Keratinocyte (primary cell): Measurements from ENCODE around the gene TPSAB1. TPM values are rescaled to one million over a fixed set of nuclear protein-coding genes. Genes with fewer than 3 reads are reported as not detected.

Experiments
- DNase-seq: peaks from one replicate; pipeline ENCODE4 v3.0.0-alpha.2; 2011; ENCODE audit warnings: low read depth, missing footprints, low spot score
- FAIRE-seq: peaks from 2 replicates; lab custom pipeline; 2011; peaks lifted over from hg19 to GRCh38; lab: Jason Lieb, UNC
- H2AFZ ChIP-seq: 2 replicates; pipeline ENCODE4 v1.6.0; 2012; ENCODE audit warnings: low read length, control low read depth, inconsistent platforms; ENCODE audit not compliant: control insufficient read depth
- H3K27ac ChIP-seq: 2 replicates; pipeline ENCODE4 v1.5.1; 2011; ENCODE audit warnings: low read length; ENCODE audit not compliant: control insufficient read depth, insufficient read depth
- H3K27me3 ChIP-seq: 3 replicates; pipeline ENCODE4 v1.6.0; 2011; ENCODE audit warnings: low read length; ENCODE audit not compliant: control insufficient read depth, insufficient read depth; ENCODE audit errors: extremely low read depth
- H3K36me3 ChIP-seq, 2 experiments: 2 replicates in 1 of 2; 3 replicates in 1 of 2; pipeline ENCODE4 v1.5.1; 2011; ENCODE audit warnings: low read length in 2 of 2, mild to moderate bottlenecking in 1 of 2; ENCODE audit not compliant: control insufficient read depth in 2 of 2, insufficient read depth in 2 of 2; ENCODE audit errors: extremely low read depth in 1 of 2
- H3K4me1 ChIP-seq: 3 replicates; pipeline ENCODE4 v1.5.1; 2011; ENCODE audit warnings: low read length; ENCODE audit not compliant: control insufficient read depth, insufficient read depth; ENCODE audit errors: extremely low read depth
- H3K4me2 ChIP-seq: 3 replicates; pipeline ENCODE4 v1.6.0; 2011; ENCODE audit warnings: low read depth, low read length; ENCODE audit not compliant: control insufficient read depth, insufficient read depth; ENCODE audit errors: extremely low read depth
- H3K4me3 ChIP-seq, 3 experiments: fragments of 200-600 bp in 1 of 3; sonication (generic) in 1 of 3; 2 replicates in 2 of 3; 3 replicates in 1 of 3; pipeline ENCODE4 v1.5.1; 2011 to 2016; ENCODE audit warnings: low read length in 3 of 3, mild to moderate bottlenecking in 3 of 3, control low read depth in 2 of 3, inconsistent platforms in 1 of 3, low read depth in 1 of 3, mixed read lengths in 1 of 3, mixed run types in 1 of 3, moderate library complexity in 1 of 3; ENCODE audit not compliant: control insufficient read depth in 2 of 3, insufficient read depth in 2 of 3; ENCODE audit errors: extremely low read depth in 1 of 3
- H3K79me2 ChIP-seq: 2 replicates; pipeline ENCODE4 v1.6.0; 2012; ENCODE audit warnings: low read length; ENCODE audit not compliant: control insufficient read depth, insufficient read depth
- H3K9ac ChIP-seq: 3 replicates; pipeline ENCODE4 v1.6.0; 2011; ENCODE audit warnings: low read length; ENCODE audit not compliant: control insufficient read depth, insufficient read depth; ENCODE audit errors: extremely low read depth
- H3K9me1 ChIP-seq: 3 replicates; pipeline ENCODE4 v1.6.0; 2011; ENCODE audit warnings: low read length; ENCODE audit not compliant: control insufficient read depth, insufficient read depth; ENCODE audit errors: extremely low read depth
- H3K9me3 ChIP-seq: 2 replicates; pipeline ENCODE4 v1.5.1; 2012; ENCODE audit warnings: low read depth, low read length; ENCODE audit not compliant: control insufficient read depth
- H4K20me1 ChIP-seq: 3 replicates; pipeline ENCODE4 v1.6.0; 2011; ENCODE audit warnings: low read length; ENCODE audit not compliant: control insufficient read depth, insufficient read depth; ENCODE audit errors: extremely low read depth
- EZH2 ChIP-seq: IDR thresholded peaks from one replicate; pipeline ENCODE4 v1.6.1; 2012; ENCODE audit warnings: inconsistent platforms, mild to moderate bottlenecking, low read length, moderate library complexity
- dilution Hi-C: fragments of 300-500 bp; cut with MboI; formaldehyde crosslinking; loops from one replicate; pipeline ENCODE4 v1.7.0; 2020; ENCODE audit warnings: low sequenced_read_pairs; ENCODE audit not compliant: extremely low pct_ligation_motif_present
- polyA plus RNA-seq, 5 experiments: library from polyadenylated mRNA; depleted of rRNA in 3 of 5; stranded (reverse) in 3 of 5; stranded (forward) in 1 of 5; unstranded in 1 of 5; fragments of >200 nt; gene quantifications; 1 replicate in 1 of 5; 2 replicates in 3 of 5; 3 replicates in 1 of 5; pipeline versions ENCODE4 v1.2.1 to v1.2.3, GENCODE V29; 2011 to 2012; ENCODE audit warnings: missing spikeins in 2 of 5, low read depth in 1 of 5, low replicate concordance in 1 of 5
- TF ChIP-seq, protein P1 (sequence below), 3 experiments: IDR thresholded peaks in 1 of 3; conservative IDR thresholded peaks in 1 of 3; optimal IDR thresholded peaks in 1 of 3; 2 replicates in 2 of 3; 3 replicates in 1 of 3; pipeline versions ENCODE3 to v1.5.1; 2011; ENCODE audit warnings: low read length in 3 of 3, mild to moderate bottlenecking in 3 of 3, moderate library complexity in 2 of 3, control low read depth in 1 of 3, inconsistent platforms in 1 of 3; ENCODE audit not compliant: insufficient read depth in 2 of 3; ENCODE audit errors: extremely low read depth in 1 of 3

Gene TPSAB1
- polyA plus RNA-seq, 1 donor (not counting 4 experiments of a cell fraction or from before 2014, with no cell fraction given) = not detected

DNA sequence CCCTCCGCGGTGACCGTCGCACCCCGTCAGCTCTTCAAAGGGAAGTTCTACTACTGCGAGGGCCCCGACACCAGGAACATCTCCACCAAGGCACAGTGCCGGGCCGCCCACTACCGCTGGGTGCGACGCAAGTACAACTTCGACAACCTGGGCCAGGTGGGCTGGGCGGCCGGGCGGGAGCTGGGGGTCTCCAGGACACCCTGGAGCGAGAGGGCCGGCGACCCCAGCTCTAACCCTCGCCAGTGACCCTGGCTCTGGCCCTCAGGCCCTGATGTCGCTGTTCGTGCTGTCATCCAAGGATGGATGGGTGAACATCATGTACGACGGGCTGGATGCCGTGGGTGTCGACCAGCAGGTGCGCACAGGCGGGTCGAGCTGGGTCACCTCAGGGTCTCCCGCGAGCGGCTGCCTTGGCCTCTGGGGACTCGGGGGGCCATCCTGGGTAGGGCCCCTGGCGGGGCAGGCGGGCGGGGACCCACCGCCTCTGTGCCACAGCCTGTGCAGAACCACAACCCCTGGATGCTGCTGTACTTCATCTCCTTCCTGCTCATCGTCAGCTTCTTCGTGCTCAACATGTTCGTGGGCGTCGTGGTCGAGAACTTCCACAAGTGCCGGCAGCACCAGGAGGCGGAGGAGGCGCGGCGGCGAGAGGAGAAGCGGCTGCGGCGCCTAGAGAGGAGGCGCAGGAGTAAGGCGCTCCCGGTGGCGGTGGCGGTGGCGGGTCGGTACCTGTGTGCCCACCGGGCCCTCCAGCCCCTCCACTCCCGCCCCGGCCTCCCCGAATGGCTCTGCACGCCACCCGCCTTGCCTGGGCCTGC is 28.8 kb upstream of the TPSAB1 start:
- Histone ChIP-seq H3K27me3 (no peaks in the 10 kb centered on the region), H3K4me1 (no peaks in the 10 kb centered on the region), H3K9ac (no peak overlapping the region), H3K27ac (no peak overlapping the region), H3K36me3 (no peaks in the 10 kb centered on the region), H3K9me3 (peaks cover 2% of the 10 kb centered on the region), H3K9me1 (no peaks in the 10 kb centered on the region), H3K4me3 (no peak overlapping the region), H2AFZ (no peak overlapping the region), H3K79me2 (no peaks in the 10 kb centered on the region), H3K4me2 (no peak overlapping the region), H4K20me1 (no peaks in the 10 kb centered on the region)
- FAIRE-seq = no peak
- no peak for TF ChIP-seq EZH2
- TF ChIP-seq, protein P1, sequence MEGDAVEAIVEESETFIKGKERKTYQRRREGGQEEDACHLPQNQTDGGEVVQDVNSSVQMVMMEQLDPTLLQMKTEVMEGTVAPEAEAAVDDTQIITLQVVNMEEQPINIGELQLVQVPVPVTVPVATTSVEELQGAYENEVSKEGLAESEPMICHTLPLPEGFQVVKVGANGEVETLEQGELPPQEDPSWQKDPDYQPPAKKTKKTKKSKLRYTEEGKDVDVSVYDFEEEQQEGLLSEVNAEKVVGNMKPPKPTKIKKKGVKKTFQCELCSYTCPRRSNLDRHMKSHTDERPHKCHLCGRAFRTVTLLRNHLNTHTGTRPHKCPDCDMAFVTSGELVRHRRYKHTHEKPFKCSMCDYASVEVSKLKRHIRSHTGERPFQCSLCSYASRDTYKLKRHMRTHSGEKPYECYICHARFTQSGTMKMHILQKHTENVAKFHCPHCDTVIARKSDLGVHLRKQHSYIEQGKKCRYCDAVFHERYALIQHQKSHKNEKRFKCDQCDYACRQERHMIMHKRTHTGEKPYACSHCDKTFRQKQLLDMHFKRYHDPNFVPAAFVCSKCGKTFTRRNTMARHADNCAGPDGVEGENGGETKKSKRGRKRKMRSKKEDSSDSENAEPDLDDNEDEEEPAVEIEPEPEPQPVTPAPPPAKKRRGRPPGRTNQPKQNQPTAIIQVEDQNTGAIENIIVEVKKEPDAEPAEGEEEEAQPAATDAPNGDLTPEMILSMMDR (optimal IDR thresholded peaks at IDR 0.05 in 1 of 3, IDR thresholded peaks at IDR 0.05 in 1 of 3, conservative IDR thresholded peaks at IDR 0.05 in 1 of 3; ENCODE audit: extremely low read depth in 1 of 3, insufficient read depth in 2 of 3, low read length in 3 of 3) = no peak
- dilution Hi-C loops = no loop called here
- DNase-seq = no peak

DNA sequence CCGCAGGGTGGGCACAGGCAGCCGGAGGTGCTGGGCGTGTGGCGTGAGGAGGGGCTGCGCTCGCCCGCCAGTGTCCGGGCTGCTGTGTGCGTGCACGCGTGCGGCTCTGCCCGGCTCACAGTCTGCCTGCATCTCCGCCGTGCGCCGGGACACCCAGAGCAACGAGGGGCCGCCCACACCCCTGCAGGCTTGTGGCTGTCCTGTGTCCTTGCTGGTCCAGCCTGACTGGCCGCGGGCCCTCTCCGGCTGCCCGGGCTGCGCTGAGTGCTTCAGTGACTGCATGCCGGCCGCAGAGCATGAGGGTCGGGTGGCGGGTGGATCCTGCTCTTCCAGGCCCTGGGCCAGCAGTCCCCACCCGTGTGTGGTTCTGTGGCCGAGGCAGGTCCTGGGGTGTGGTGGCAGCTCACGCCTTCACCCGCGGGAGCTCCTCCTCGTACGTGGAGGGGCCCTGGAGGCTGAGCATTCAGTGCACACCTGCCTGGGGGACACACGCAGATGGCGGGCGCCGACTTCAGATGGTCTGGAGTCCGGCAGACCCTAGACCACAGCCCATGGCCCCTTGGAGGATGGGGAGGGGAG is 27.8 kb upstream of the TPSAB1 start:
- TF ChIP-seq EZH2 = no peak
- TF ChIP-seq, protein P1 (optimal IDR thresholded peaks at IDR 0.05 in 1 of 3, IDR thresholded peaks at IDR 0.05 in 1 of 3, conservative IDR thresholded peaks at IDR 0.05 in 1 of 3; ENCODE audit: extremely low read depth in 1 of 3, insufficient read depth in 2 of 3, low read length in 3 of 3) = no peak
- no peak for FAIRE-seq
- Histone ChIP-seq H3K9ac (no peak overlapping the region), H3K27ac (no peak overlapping the region), H2AFZ (no peak overlapping the region), H3K79me2 (no peaks in the 10 kb centered on the region), H3K4me3 (no peak overlapping the region), H3K27me3 (peaks cover under 1% of the 10 kb centered on the region), H3K9me1 (no peaks in the 10 kb centered on the region), H3K4me1 (no peaks in the 10 kb centered on the region), H4K20me1 (no peaks in the 10 kb centered on the region), H3K4me2 (no peak overlapping the region), H3K9me3 (peaks cover 2% of the 10 kb centered on the region), H3K36me3 (no peaks in the 10 kb centered on the region)
- dilution Hi-C loops = no loop called here
- no peak for DNase-seq
